HepG2 (cell line): Measurements from ENCODE around the gene TECTB. TPM values are rescaled to one million over a fixed set of nuclear protein-coding genes. Genes with fewer than 3 reads are reported as not detected.

Experiments
- ATAC-seq: fragments of 200-7000 bp; cut with Tn5 transposase; 3 replicates; pipeline ENCODE4 v1.9.1; 2020; ENCODE audit warnings: mild to moderate bottlenecking, moderate library complexity
- BruUV-seq: library from RNA; stranded (reverse); fragments of 400-500 nt; replicated peaks from 2 replicates; lab custom pipeline; 2021; lab: Mats Ljungman, UMichigan
- CTCF ChIA-PET: fragments of 300-600 bp; formaldehyde crosslinking; extraction: SDS; loops from one replicate; lab custom pipeline; 2021; ENCODE audit warnings: low total read pairs, inconsistent platforms, low intra/inter-chr PET ratio; lab: Yijun Ruan, JAX
- POLR2A ChIA-PET: fragments of 350-600 bp; sonication (Branson Sonifier 250); formaldehyde crosslinking; loops from one replicate; lab custom pipeline; 2020; ENCODE audit warnings: antibody characterized with exemption, inconsistent platforms; lab: Yijun Ruan, JAX
- DNase-seq: peaks from one replicate; pipeline ENCODE4 v3.0.0-alpha.2; 2015; ENCODE audit warnings: low spot score
- FAIRE-seq: peaks from 3 replicates; lab custom pipeline; 2011; peaks lifted over from hg19 to GRCh38; lab: Jason Lieb, UNC
- H2AFZ ChIP-seq: one replicate; pipeline ENCODE4 v1.6.1; 2011; ENCODE audit warnings: low read length, inconsistent platforms
- H3K27ac ChIP-seq: fragments of 300-600 bp; 3 replicates; pipeline ENCODE4 v1.8.0; 2011; ENCODE audit warnings: mixed run types, mild to moderate bottlenecking, mixed read lengths, low read length, inconsistent platforms; ENCODE audit not compliant: insufficient read depth; ENCODE audit errors: extremely low read length
- H3K27me3 ChIP-seq, 2 experiments: fragments of 200-600 bp in 1 of 2; 2 replicates in 1 of 2; 3 replicates in 1 of 2; pipeline versions ENCODE4 v1.6.0 to v1.8.0; 2011; ENCODE audit warnings: low read length in 2 of 2, mild to moderate bottlenecking in 2 of 2, moderate library complexity in 2 of 2, inconsistent platforms in 1 of 2; ENCODE audit not compliant: insufficient read depth in 2 of 2, control insufficient read depth in 1 of 2
- H3K36me3 ChIP-seq, 2 experiments: fragments of 200-600 bp in 1 of 2; replicated peaks in 1 of 2; 2 replicates in 1 of 2; 3 replicates in 1 of 2; pipeline versions ENCODE4 v1.5.1 to v1.8.0; 2011; ENCODE audit warnings: low read length in 2 of 2, inconsistent platforms in 1 of 2; ENCODE audit not compliant: insufficient read depth in 2 of 2, control insufficient read depth in 1 of 2
- H3K4me1 ChIP-seq: 2 replicates; pipeline ENCODE4 v1.5.1; 2012; ENCODE audit warnings: low read length, inconsistent platforms; ENCODE audit not compliant: insufficient read depth
- H3K4me2 ChIP-seq: 2 replicates; pipeline ENCODE4 v1.6.0; 2011; ENCODE audit warnings: low read depth, low read length, inconsistent platforms
- H3K4me3 ChIP-seq, 3 experiments: fragments of 200-600 bp in 1 of 3; sonication (generic), shearing (Covaris generic) in 1 of 3; replicated peaks in 1 of 3; 2 replicates each; pipeline ENCODE4 v1.5.1; 2011 to 2016; ENCODE audit warnings: low read length in 3 of 3, inconsistent platforms in 2 of 3, low read depth in 2 of 3, mild to moderate bottlenecking in 2 of 3, control low read depth in 1 of 3, mixed read lengths in 1 of 3; ENCODE audit not compliant: insufficient read depth in 1 of 3
- H3K79me2 ChIP-seq: one replicate; pipeline ENCODE4 v1.6.1; 2011; ENCODE audit warnings: low read length, inconsistent platforms; ENCODE audit not compliant: insufficient read depth
- H3K9ac ChIP-seq: 2 replicates; pipeline ENCODE4 v1.6.0; 2011; ENCODE audit warnings: mild to moderate bottlenecking, low read depth, low read length, inconsistent platforms; ENCODE audit not compliant: insufficient read depth
- H3K9me3 ChIP-seq: 2 replicates; pipeline ENCODE4 v1.5.1; 2012; ENCODE audit warnings: mild to moderate bottlenecking, low read length
- H4K20me1 ChIP-seq: 2 replicates; pipeline ENCODE4 v1.6.0; 2011; ENCODE audit warnings: inconsistent platforms, mild to moderate bottlenecking, low read length, moderate library complexity; ENCODE audit not compliant: insufficient read depth
- ATF7 ChIP-seq, 2 experiments: fragments of 450-650 bp in 1 of 2; sonication (generic) in 1 of 2; formaldehyde crosslinking in 1 of 2; IDR thresholded peaks; 2 replicates each; pipeline versions ENCODE4 v1.4.0 to v1.6.1; 2016 to 2020; ENCODE audit warnings: antibody characterized with exemption in 1 of 2, mild to moderate bottlenecking in 1 of 2, missing genetic modification reagents in 1 of 2
- CCAR2 ChIP-seq: fragments of 200-400 bp; formaldehyde crosslinking; optimal IDR thresholded peaks from 2 replicates; pipeline ENCODE3; 2018; ENCODE audit warnings: low read depth, mild to moderate bottlenecking, low read length, moderate library complexity
- KMT2A ChIP-seq: sonication (generic); formaldehyde crosslinking; IDR thresholded peaks from 2 replicates; pipeline ENCODE4 v1.4.0; 2020; ENCODE audit warnings: missing genetic modification reagents
- MAF1 ChIP-seq: sonication (generic); formaldehyde crosslinking; IDR thresholded peaks from 2 replicates; pipeline ENCODE4 v1.5.0; 2020; ENCODE audit warnings: missing genetic modification reagents, borderline replicate concordance
- MTF1 ChIP-seq: sonication (generic); formaldehyde crosslinking; IDR thresholded peaks from 2 replicates; pipeline ENCODE4 v1.5.0; 2020; ENCODE audit warnings: missing genetic modification reagents
- MZF1 ChIP-seq: sonication (generic); formaldehyde crosslinking; IDR thresholded peaks from 2 replicates; pipeline ENCODE4 v1.8.1; 2023; ENCODE audit warnings: mild to moderate bottlenecking, missing genetic modification reagents, borderline replicate concordance
- SPEN ChIP-seq: sonication (generic); formaldehyde crosslinking; IDR thresholded peaks from 2 replicates; pipeline ENCODE4 v1.5.1; 2020; ENCODE audit warnings: low read depth, mild to moderate bottlenecking, missing genetic modification reagents
- ZFP1 ChIP-seq: IDR thresholded peaks from 2 replicates; pipeline ENCODE4 v1.6.1; 2016
- ZNF20 ChIP-seq: sonication (generic); formaldehyde crosslinking; IDR thresholded peaks from 2 replicates; pipeline ENCODE4 v1.4.0; 2020; ENCODE audit warnings: mild to moderate bottlenecking, moderate library complexity, missing genetic modification reagents
- ZNF562 ChIP-seq: sonication (generic); formaldehyde crosslinking; IDR thresholded peaks from 2 replicates; pipeline ENCODE4 v1.8.0; 2022; ENCODE audit warnings: missing genetic modification reagents, borderline replicate concordance
- WGBS: methylation state at CpG from one replicate; pipeline ENCODE4 v1.1.6; 2017; ENCODE audit warnings: low lambda C conversion rate; 5-methylcytosine and 5-hydroxymethylcytosine counted together
- in situ Hi-C: cut with HindIII; loops from 2 replicates; pipeline ENCODE4 v1.10.0; 2017; ENCODE audit warnings: low pct_unique_long_range_greater_than_20kb; ENCODE audit not compliant: extremely low pct_ligation_motif_present
- intact Hi-C: fragments of 100-400 bp; cut with micrococcal nuclease; formaldehyde crosslinking; loops from one replicate; pipeline ENCODE4 v1.10.0; 2022; ENCODE audit not compliant: unreplicated experiment
- polyA plus RNA-seq, 8 experiments: library from polyadenylated mRNA; depleted of rRNA in 3 of 8; stranded (reverse) in 7 of 8; unstranded in 1 of 8; fragments of >200 nt; fragmentation: Illumina TruSeq in 4 of 8; extraction: Trizol in 4 of 8; gene quantifications; 2 replicates each; pipeline versions ENCODE4 v1.2.1 to v1.2.3, GENCODE V29; 2011 to 2016; ENCODE audit warnings: low read depth in 4 of 8, missing spikeins in 1 of 8, mixed read lengths in 1 of 8; ENCODE audit not compliant: insufficient read depth in 1 of 8
- total RNA-seq, 5 experiments: library from RNA; depleted of rRNA; stranded (reverse); fragments of >200 nt; fragmentation: Illumina TruSeq; extraction: Trizol; gene quantifications; 2 replicates each; pipeline ENCODE4 v1.2.3, GENCODE V29; 2016; ENCODE audit warnings: low read depth in 1 of 5
- TF ChIP-seq, protein P1 (sequence below): IDR thresholded peaks from 2 replicates; pipeline ENCODE4 v1.6.1; 2016; ENCODE audit warnings: missing compliant biosample characterization, missing genetic modification reagents, borderline replicate concordance

Gene TECTB
- total and polyA plus RNA-seq, 2 of the 13 experiments (the other 11 are each of a cell fraction or from before 2014, with no cell fraction given) = 0.78 to 1.8 TPM

DNA sequence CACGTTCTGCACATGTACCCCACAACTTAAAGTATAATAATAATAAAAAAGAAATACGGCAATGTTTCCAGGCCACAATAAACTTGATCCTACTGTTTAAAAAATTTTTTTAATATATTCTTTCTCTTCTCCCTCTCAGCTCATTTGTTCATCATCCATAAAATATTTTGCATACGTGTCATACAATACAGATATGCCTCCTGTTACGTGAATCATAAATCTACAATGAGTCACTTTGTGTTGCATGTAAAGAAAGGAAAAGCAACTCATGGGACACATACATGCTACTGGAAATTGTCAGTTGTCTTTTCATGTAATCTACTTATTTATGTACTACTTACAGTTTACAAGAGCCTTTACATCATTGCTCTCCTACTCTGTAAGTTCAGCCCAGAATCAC lies 1.1 kb upstream of the TECTB start:
- H3K36me3 ChIP-seq = no peaks in the 10 kb centered on the region
- H3K4me2 ChIP-seq = no peak overlapping the region
- ATAC-seq = no peak
- H3K9ac ChIP-seq = no peak overlapping the region
- H3K27ac ChIP-seq = no peak overlapping the region
- TF ChIP-seq MTF1 (CRISPR knock-in tag) = no peak
- no peak for TF ChIP-seq MZF1 (CRISPR knock-in tag)
- no peak for TF ChIP-seq ZNF562
- TF ChIP-seq SPEN = no peak
- no peak for TF ChIP-seq KMT2A
- no peak for TF ChIP-seq MAF1
- TF ChIP-seq, protein P1, sequence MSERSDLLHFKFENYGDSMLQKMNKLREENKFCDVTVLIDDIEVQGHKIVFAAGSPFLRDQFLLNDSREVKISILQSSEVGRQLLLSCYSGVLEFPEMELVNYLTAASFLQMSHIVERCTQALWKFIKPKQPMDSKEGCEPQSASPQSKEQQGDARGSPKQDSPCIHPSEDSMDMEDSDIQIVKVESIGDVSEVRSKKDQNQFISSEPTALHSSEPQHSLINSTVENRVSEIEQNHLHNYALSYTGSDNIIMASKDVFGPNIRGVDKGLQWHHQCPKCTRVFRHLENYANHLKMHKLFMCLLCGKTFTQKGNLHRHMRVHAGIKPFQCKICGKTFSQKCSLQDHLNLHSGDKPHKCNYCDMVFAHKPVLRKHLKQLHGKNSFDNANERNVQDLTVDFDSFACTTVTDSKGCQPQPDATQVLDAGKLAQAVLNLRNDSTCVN = no peak
- no peak for TF ChIP-seq ZFP1 (CRISPR knock-in tag)
- TF ChIP-seq CCAR2 = no peak
- TF ChIP-seq ATF7 (IDR thresholded peaks at IDR 0.05) = no peak
- no peak for TF ChIP-seq ATF7 (CRISPR knock-in tag; IDR thresholded peaks at IDR 0.05)
- no peak for TF ChIP-seq ZNF20 (CRISPR knock-in tag)
- TF ChIP-seq, all 625 proteins: peak for 0
- intact Hi-C loops = no loop called here
- H3K27me3 ChIP-seq = no peaks in the 10 kb centered on the region
- in situ Hi-C loops = no loop called here
- DNase-seq = no peak
- FAIRE-seq = no peak
- H3K9me3 ChIP-seq = no peaks in the 10 kb centered on the region
- 100% methylated on average over 4 of the region's 4 CpGs for WGBS
- H3K4me3 ChIP-seq = no peak overlapping the region
- H3K4me1 ChIP-seq = peaks cover 73% of the 10 kb centered on the region
- POLR2A ChIA-PET = no interaction called here
- BruUV-seq = no TSS peak
- H3K79me2 ChIP-seq = no peaks in the 10 kb centered on the region
- H4K20me1 ChIP-seq = no peaks in the 10 kb centered on the region
- no peak overlapping the region for H2AFZ ChIP-seq
- CTCF ChIA-PET = no interaction called here
